ENCODE data around the gene TMEM135.
"Not testable (repeated sequence)": the region's sequence is repeated elsewhere in the genome, so short reads cannot be mapped to it uniquely, and the experiment has no call there.

The TMEM135 gene

GRCh38 chr11:87185228-87185627 lies 147.5 kb downstream of the TMEM135 start:
- no peaks in the 10 kb centered on the region for H3K36me3 ChIP-seq (ENCODE audit: control insufficient read depth in 1 of 2, insufficient read depth in 2 of 2, low read depth in 1 of 2, low read length in 2 of 2)
- no peak overlapping the region for H3K23ac ChIP-seq (ENCODE audit: low read length in 2 of 2)
- no peak overlapping the region for H2AK5ac ChIP-seq (ENCODE audit: low read length, severe bottlenecking)
- H4K91ac ChIP-seq (ENCODE audit: low read length) = no peak overlapping the region
- no peaks in the 10 kb centered on the region for H3K79me1 ChIP-seq (replicated peaks; ENCODE audit: low read length, poor library complexity, severe bottlenecking)
- no peak overlapping the region for H3K4me2 ChIP-seq (ENCODE audit: low read length, poor library complexity, severe bottlenecking)
- DNase-seq = no peak
- H2BK12ac ChIP-seq (ENCODE audit: low read length in 2 of 2) = no peak overlapping the region
- no peak overlapping the region for H2BK15ac ChIP-seq (ENCODE audit: low read depth, poor library complexity, severe bottlenecking)
- H3K18ac ChIP-seq (ENCODE audit: low read depth in 1 of 2, low read length in 2 of 2) = no peak overlapping the region
- WGBS = no CpG with 5 or more reads among the region's 2 CpGs
- no peak overlapping the region for H2AFZ ChIP-seq (ENCODE audit: low read depth, low read length)
- H3K4ac ChIP-seq (ENCODE audit: low read depth in 1 of 2, low read length in 2 of 2) = no peak overlapping the region
- H3K27ac ChIP-seq (ENCODE audit: low read length, poor library complexity, severe bottlenecking) = no peak overlapping the region
- H3K9me3 ChIP-seq (ENCODE audit: control insufficient read depth, low read length) = no peaks in the 10 kb centered on the region
- no peak overlapping the region for H2BK120ac ChIP-seq (ENCODE audit: low read depth, low read length)
- no peak overlapping the region for H3K4me3 ChIP-seq (ENCODE audit: insufficient read depth in 1 of 2, low read depth in 1 of 2, low read length in 2 of 2)
- no peak overlapping the region for H2BK5ac ChIP-seq (ENCODE audit: low read depth, low read length, poor library complexity, severe bottlenecking)
- H4K8ac ChIP-seq (ENCODE audit: low read length) = no peak overlapping the region
- H3K9ac ChIP-seq (ENCODE audit: low read length) = no peak overlapping the region
- no peaks in the 10 kb centered on the region for H3K27me3 ChIP-seq (ENCODE audit: control insufficient read depth in 1 of 2, insufficient read depth in 1 of 2, low read length in 2 of 2)
- no peaks in the 10 kb centered on the region for H3K4me1 ChIP-seq (ENCODE audit: control insufficient read depth, insufficient read depth, low read depth, low read length)
- no peak overlapping the region for H3K14ac ChIP-seq (ENCODE audit: low read length in 2 of 2)

GRCh38 chr11:87187076-87187475 lies 149.3 kb downstream of the TMEM135 start:
- Histone ChIP-seq H3K4ac (ENCODE audit: low read depth in 1 of 2, low read length in 2 of 2) (no peak overlapping the region), H2BK12ac (ENCODE audit: low read length in 2 of 2) (no peak overlapping the region), H3K9me3 (ENCODE audit: control insufficient read depth, low read length) (no peaks in the 10 kb centered on the region), H3K79me1 (replicated peaks; ENCODE audit: low read length, poor library complexity, severe bottlenecking) (peaks cover 2% of the 10 kb centered on the region), H2AFZ (ENCODE audit: low read depth, low read length) (no peak overlapping the region), H2BK15ac (ENCODE audit: low read depth, poor library complexity, severe bottlenecking) (no peak overlapping the region), H4K8ac (ENCODE audit: low read length) (no peak overlapping the region), H3K9ac (ENCODE audit: low read length) (no peak overlapping the region), H2BK120ac (ENCODE audit: low read depth, low read length) (no peak overlapping the region), H3K14ac (ENCODE audit: low read length in 2 of 2) (no peak overlapping the region), H3K27me3 (ENCODE audit: control insufficient read depth in 1 of 2, insufficient read depth in 1 of 2, low read length in 2 of 2) (no peaks in the 10 kb centered on the region), H3K4me2 (ENCODE audit: low read length, poor library complexity, severe bottlenecking) (no peak overlapping the region), H3K36me3 (ENCODE audit: control insufficient read depth in 1 of 2, insufficient read depth in 2 of 2, low read depth in 1 of 2, low read length in 2 of 2) (no peaks in the 10 kb centered on the region), H2AK5ac (ENCODE audit: low read length, severe bottlenecking) (no peak overlapping the region), H4K91ac (ENCODE audit: low read length) (no peak overlapping the region), H3K4me3 (ENCODE audit: insufficient read depth in 1 of 2, low read depth in 1 of 2, low read length in 2 of 2) (no peak overlapping the region), H3K18ac (ENCODE audit: low read depth in 1 of 2, low read length in 2 of 2) (no peak overlapping the region), H3K27ac (ENCODE audit: low read length, poor library complexity, severe bottlenecking) (no peak overlapping the region), H2BK5ac (ENCODE audit: low read depth, low read length, poor library complexity, severe bottlenecking) (no peak overlapping the region), H3K23ac (ENCODE audit: low read length in 2 of 2) (no peak overlapping the region), H3K4me1 (ENCODE audit: control insufficient read depth, insufficient read depth, low read depth, low read length) (no peaks in the 10 kb centered on the region)
- WGBS = 96% methylated on average over 1 of the region's 2 CpGs
- no peak for DNase-seq

GRCh38 chr11:87187930-87188329 lies 150.2 kb downstream of the TMEM135 start:
- no peak overlapping the region for H2BK12ac ChIP-seq (ENCODE audit: low read length in 2 of 2)
- no peak overlapping the region for H3K18ac ChIP-seq (ENCODE audit: low read depth in 1 of 2, low read length in 2 of 2)
- WGBS = 100% methylated on average over 1 of the region's 2 CpGs
- no peaks in the 10 kb centered on the region for H3K4me1 ChIP-seq (ENCODE audit: control insufficient read depth, insufficient read depth, low read depth, low read length)
- H4K8ac ChIP-seq (ENCODE audit: low read length) = no peak overlapping the region
- no peak overlapping the region for H3K4me3 ChIP-seq (ENCODE audit: insufficient read depth in 1 of 2, low read depth in 1 of 2, low read length in 2 of 2)
- no peak overlapping the region for H2BK15ac ChIP-seq (ENCODE audit: low read depth, poor library complexity, severe bottlenecking)
- no peak overlapping the region for H3K4ac ChIP-seq (ENCODE audit: low read depth in 1 of 2, low read length in 2 of 2)
- no peak for DNase-seq
- H2BK120ac ChIP-seq (ENCODE audit: low read depth, low read length) = no peak overlapping the region
- no peak overlapping the region for H3K9ac ChIP-seq (ENCODE audit: low read length)
- no peak overlapping the region for H2BK5ac ChIP-seq (ENCODE audit: low read depth, low read length, poor library complexity, severe bottlenecking)
- H2AK5ac ChIP-seq (ENCODE audit: low read length, severe bottlenecking) = no peak overlapping the region
- no peaks in the 10 kb centered on the region for H3K9me3 ChIP-seq (ENCODE audit: control insufficient read depth, low read length)
- H3K14ac ChIP-seq (ENCODE audit: low read length in 2 of 2) = no peak overlapping the region
- no peaks in the 10 kb centered on the region for H3K27me3 ChIP-seq (ENCODE audit: control insufficient read depth in 1 of 2, insufficient read depth in 1 of 2, low read length in 2 of 2)
- no peak overlapping the region for H3K23ac ChIP-seq (ENCODE audit: low read length in 2 of 2)
- H3K36me3 ChIP-seq (ENCODE audit: control insufficient read depth in 1 of 2, insufficient read depth in 2 of 2, low read depth in 1 of 2, low read length in 2 of 2) = no peaks in the 10 kb centered on the region
- H3K27ac ChIP-seq (ENCODE audit: low read length, poor library complexity, severe bottlenecking) = no peak overlapping the region
- no peak overlapping the region for H3K4me2 ChIP-seq (ENCODE audit: low read length, poor library complexity, severe bottlenecking)
- H3K79me1 ChIP-seq (replicated peaks; ENCODE audit: low read length, poor library complexity, severe bottlenecking) = peaks cover 2% of the 10 kb centered on the region
- no peak overlapping the region for H4K91ac ChIP-seq (ENCODE audit: low read length)
- H2AFZ ChIP-seq (ENCODE audit: low read depth, low read length) = no peak overlapping the region

- H4K8ac ChIP-seq (ENCODE audit: low read length); H4K91ac ChIP-seq (ENCODE audit: low read length); H2BK12ac ChIP-seq (ENCODE audit: low read length in 2 of 2); H3K4me1 ChIP-seq (ENCODE audit: control insufficient read depth, insufficient read depth, low read depth, low read length); H3K18ac ChIP-seq (ENCODE audit: low read depth in 1 of 2, low read length in 2 of 2); H3K23ac ChIP-seq (ENCODE audit: low read length in 2 of 2); H2AK5ac ChIP-seq (ENCODE audit: low read length, severe bottlenecking); H3K36me3 ChIP-seq (ENCODE audit: control insufficient read depth in 1 of 2, insufficient read depth in 2 of 2, low read depth in 1 of 2, low read length in 2 of 2); H3K27me3 ChIP-seq (ENCODE audit: control insufficient read depth in 1 of 2, insufficient read depth in 1 of 2, low read length in 2 of 2); H3K14ac ChIP-seq (ENCODE audit: low read length in 2 of 2); DNase-seq; H2BK5ac ChIP-seq (ENCODE audit: low read depth, low read length, poor library complexity, severe bottlenecking); H3K9ac ChIP-seq (ENCODE audit: low read length); H3K4me3 ChIP-seq (ENCODE audit: insufficient read depth in 1 of 2, low read depth in 1 of 2, low read length in 2 of 2); H3K4ac ChIP-seq (ENCODE audit: low read depth in 1 of 2, low read length in 2 of 2); H2BK15ac ChIP-seq (ENCODE audit: low read depth, poor library complexity, severe bottlenecking); H3K9me3 ChIP-seq (ENCODE audit: control insufficient read depth, low read length); H3K4me2 ChIP-seq (ENCODE audit: low read length, poor library complexity, severe bottlenecking); H2BK120ac ChIP-seq (ENCODE audit: low read depth, low read length); H3K79me1 ChIP-seq (replicated peaks; ENCODE audit: low read length, poor library complexity, severe bottlenecking); H2AFZ ChIP-seq (ENCODE audit: low read depth, low read length); H3K27ac ChIP-seq (ENCODE audit: low read length, poor library complexity, severe bottlenecking): not testable (repeated sequence)
- WGBS = no CpG with 5 or more reads among the region's 8 CpGs
Measured at GRCh38 chr11:87188396-87188795, 150.7 kb downstream of the TMEM135 start.

All from mesenchymal stem cell (in vitro differentiated cells and primary cell).